HL-60 (cell line): ENCODE data around the gene MAEA.
"Not testable (repeated sequence)": the region's sequence is repeated elsewhere in the genome, so short reads cannot be mapped to it uniquely, and the experiment has no call there.

Source experiments
- CTCF ChIP-seq: IDR thresholded peaks from one replicate; pipeline ENCODE4 v1.5.1; 2011; ENCODE audit warnings: low read length, control low read depth, inconsistent platforms; ENCODE audit not compliant: insufficient read depth
- GABPA ChIP-seq: IDR thresholded peaks from 2 replicates; pipeline ENCODE4 v1.6.1; 2012; ENCODE audit warnings: low read depth
- POLR2AphosphoS5 ChIP-seq: IDR thresholded peaks from 2 replicates; pipeline ENCODE4 v1.6.1; 2012; ENCODE audit warnings: low read depth
- REST ChIP-seq: IDR thresholded peaks from 2 replicates; pipeline ENCODE4 v1.6.1; 2012; ENCODE audit warnings: low read depth; ENCODE audit not compliant: insufficient replicate concordance

GRCh38 chr4:1372576-1372975, 82.9 kb downstream of the MAEA start:
- not testable (repeated sequence) for TF ChIP-seq CTCF, POLR2AphosphoS5, GABPA, REST
